Daoy (cell line): ENCODE results near the gene WIPF3. TPM values are rescaled to one million over a fixed set of nuclear protein-coding genes. Genes with fewer than 3 reads are reported as not detected.

Experiments used
- DNase-seq: peaks from one replicate; pipeline ENCODE4 v3.0.0-alpha.2; 2015; ENCODE audit warnings: low read depth
- total RNA-seq: library from RNA; depleted of rRNA; stranded (reverse); fragments of >200 nt; shearing (Covaris generic); gene quantifications from 2 replicates; pipeline ENCODE4 v1.2.3, GENCODE V29; 2014

The WIPF3 gene
- total RNA-seq, 1 experiment from 2014 or later: not detected

- no peak for DNase-seq
Measured at GRCh38 chr7:29844559-29844958, 38.3 kb downstream of the WIPF3 start.

GRCh38 chr7:29847496-29847895 lies 41.2 kb downstream of the WIPF3 start:
- DNase-seq: no peak

- DNase-seq: no peak
Measured at GRCh38 chr7:29847916-29848315, 41.6 kb downstream of the WIPF3 start.

- no peak for DNase-seq
Measured at GRCh38 chr7:29848941-29849340, 42.6 kb downstream of the WIPF3 start.

- DNase-seq: no peak
Measured at GRCh38 chr7:29851487-29851886, 45.2 kb downstream of the WIPF3 start.

- no peak for DNase-seq
Measured at GRCh38 chr7:29852457-29852856, 46.1 kb downstream of the WIPF3 start.

GRCh38 chr7:29853072-29853471 lies 46.8 kb downstream of the WIPF3 start:
- peak; percentile 29 for DNase-seq

GRCh38 chr7:29853789-29854188 lies 47.5 kb downstream of the WIPF3 start:
- no peak for DNase-seq

GRCh38 chr7:29854257-29854938 lies 48.1 kb downstream of the WIPF3 start:
- peak; percentile 84 for DNase-seq

- no peak for DNase-seq
Measured at GRCh38 chr7:29857654-29858053, 51.3 kb downstream of the WIPF3 start.

- DNase-seq: no peak
Measured at GRCh38 chr7:29858191-29858951, 52.1 kb downstream of the WIPF3 start.

- DNase-seq: no peak
Measured at GRCh38 chr7:29859104-29859503, 52.8 kb downstream of the WIPF3 start.

GRCh38 chr7:29859524-29860185 lies 53.3 kb downstream of the WIPF3 start:
- no peak for DNase-seq

GRCh38 chr7:29860186-29860585 lies 53.9 kb downstream of the WIPF3 start:
- no peak for DNase-seq

GRCh38 chr7:29861884-29862283 lies 55.6 kb downstream of the WIPF3 start:
- DNase-seq: no peak

- DNase-seq: no peak
Measured at GRCh38 chr7:29864656-29865055, 58.3 kb downstream of the WIPF3 start.

GRCh38 chr7:29865526-29865925 lies 59.2 kb downstream of the WIPF3 start:
- DNase-seq: peak; percentile 76

- peak; percentile 62 for DNase-seq
Measured at GRCh38 chr7:29866490-29866930, 60.2 kb downstream of the WIPF3 start.

- no peak for DNase-seq
Measured at GRCh38 chr7:29871787-29872398, 65.6 kb downstream of the WIPF3 start.

- no peak for DNase-seq
Measured at GRCh38 chr7:29873644-29874294, 67.5 kb downstream of the WIPF3 start.

GRCh38 chr7:29875741-29876140 lies 69.4 kb downstream of the WIPF3 start:
- no peak for DNase-seq

- DNase-seq: no peak
Measured at GRCh38 chr7:29877196-29877595, 70.9 kb downstream of the WIPF3 start.
